PC-3 (cell line): ENCODE measurements around the gene PIEZO2. TPM values are rescaled to one million over a fixed set of nuclear protein-coding genes. Genes with fewer than 3 reads are reported as not detected.

Source experiments
- ATAC-seq: fragments of 200-7000 bp; cut with Tn5 transposase; 2 replicates; pipeline ENCODE4 v1.9.1; 2020; ENCODE audit warnings: mild to moderate bottlenecking, moderate library complexity
- BruUV-seq: library from RNA; stranded (reverse); fragments of 400-500 nt; replicated peaks from 2 replicates; lab custom pipeline; 2021; lab: Mats Ljungman, UMichigan
- CTCF ChIA-PET: fragments of 300-600 bp; sonication (Branson Sonifier 250); formaldehyde crosslinking; loops from one replicate; lab custom pipeline; 2022; ENCODE audit warnings: antibody characterized with exemption; lab: Charles Lee
- POLR2A ChIA-PET: fragments of 300-600 bp; sonication (Branson Sonifier 250); formaldehyde crosslinking; loops from one replicate; lab custom pipeline; 2022; ENCODE audit warnings: antibody characterized with exemption; ENCODE audit not compliant: unreplicated experiment; lab: Charles Lee
- DNase-seq: peaks from one replicate; pipeline ENCODE4 v3.0.0-alpha.2; 2015
- H2AFZ ChIP-seq: fragments of 300-600 bp; sonication (generic); 2 replicates; pipeline ENCODE4 v1.6.0; 2016; ENCODE audit warnings: antibody characterized with exemption, low read length
- H3F3A ChIP-seq: fragments of 300-600 bp; sonication (generic); one replicate; pipeline ENCODE4 v1.6.0; 2017; ENCODE audit warnings: antibody characterized with exemption, low read length, control low read depth, mild to moderate bottlenecking; ENCODE audit not compliant: unreplicated experiment
- H3K27ac ChIP-seq: fragments of 300-600 bp; sonication (generic); 2 replicates; pipeline ENCODE4 v1.5.1; 2016; ENCODE audit warnings: mild to moderate bottlenecking, low read length
- H3K27me3 ChIP-seq: fragments of 300-600 bp; sonication (generic); 2 replicates; pipeline ENCODE4 v1.6.1; 2016; ENCODE audit warnings: low read length, mixed read lengths
- H3K36me3 ChIP-seq: fragments of 300-600 bp; sonication (generic); 2 replicates; pipeline ENCODE4 v1.6.1; 2016; ENCODE audit warnings: low read depth, mixed run types, low read length, mixed read lengths
- H3K4me1 ChIP-seq: fragments of 300-600 bp; sonication (generic); 2 replicates; pipeline ENCODE4 v1.5.1; 2016; ENCODE audit warnings: low read length; ENCODE audit not compliant: insufficient read depth
- H3K4me2 ChIP-seq: fragments of 300-600 bp; sonication (generic); 2 replicates; pipeline ENCODE4 v1.6.0; 2016; ENCODE audit warnings: low read length
- H3K4me3 ChIP-seq: fragments of 300-600 bp; sonication (generic); 2 replicates; pipeline ENCODE4 v1.5.1; 2016; ENCODE audit warnings: mild to moderate bottlenecking, low read length, mixed read lengths
- H3K79me2 ChIP-seq: fragments of 300-600 bp; sonication (generic); 2 replicates; pipeline ENCODE4 v1.6.1; 2017; ENCODE audit warnings: low read length, mixed read lengths
- H3K9ac ChIP-seq: fragments of 300-600 bp; sonication (generic); 2 replicates; pipeline ENCODE4 v1.6.0; 2016; ENCODE audit warnings: mild to moderate bottlenecking, low read length
- H3K9me2 ChIP-seq: fragments of 300-600 bp; sonication (generic); replicated peaks from 2 replicates; pipeline ENCODE4 v1.6.1; 2016; ENCODE audit warnings: mixed run types, low read length, mixed read lengths
- H3K9me3 ChIP-seq: fragments of 300-600 bp; sonication (generic); 2 replicates; pipeline ENCODE4 v1.6.1; 2016; ENCODE audit warnings: low read length, mixed read lengths
- H4K20me1 ChIP-seq: fragments of 300-600 bp; sonication (generic); 2 replicates; pipeline ENCODE4 v1.6.1; 2016; ENCODE audit warnings: low read length, mixed read lengths
- CTCF ChIP-seq: fragments of 300-600 bp; sonication (generic); conservative IDR thresholded peaks from 2 replicates; pipeline ENCODE4 v1.5.1; 2017; ENCODE audit warnings: antibody characterized with exemption, low read depth, mild to moderate bottlenecking, low read length
- EZH2 ChIP-seq: fragments of 300-600 bp; sonication (generic); IDR thresholded peaks from one replicate; pipeline ENCODE4 v1.6.1; 2017; ENCODE audit warnings: antibody characterized with exemption, mild to moderate bottlenecking, low read length; ENCODE audit not compliant: unreplicated experiment
- EZH2phosphoT487 ChIP-seq: fragments of 300-600 bp; sonication (generic); IDR thresholded peaks from 2 replicates; pipeline ENCODE4 v1.6.1; 2018; ENCODE audit warnings: mild to moderate bottlenecking, antibody characterized with exemption, low read length, borderline replicate concordance
- intact Hi-C: fragments of 100-400 bp; cut with micrococcal nuclease; formaldehyde crosslinking; loops from 2 replicates; pipeline ENCODE4 v1.9.0; 2023
- total RNA-seq: library from RNA; depleted of rRNA; stranded (reverse); fragments of >200 nt; gene quantifications from 2 replicates; pipeline ENCODE4 v1.2.3, GENCODE V29; 2014

The PIEZO2 gene
- total RNA-seq, 1 experiment from 2014 or later, result not detected

- BruUV-seq, result no TSS peak
- Histone ChIP-seq H3F3A (no peaks in the 10 kb centered on the region), H3K9me2 (no peaks in the 10 kb centered on the region), H2AFZ (no peak overlapping the region), H3K4me1 (no peaks in the 10 kb centered on the region), H3K9ac (no peak overlapping the region), H3K27me3 (peaks cover 78% of the 10 kb centered on the region), H3K36me3 (no peaks in the 10 kb centered on the region), H3K9me3 (no peaks in the 10 kb centered on the region), H4K20me1 (no peaks in the 10 kb centered on the region), H3K4me2 (peak overlapping the region; percentile 33; the same call in 1 of the 2 replicates), H3K4me3 (no peak overlapping the region), H3K27ac (no peak overlapping the region), H3K79me2 (no peaks in the 10 kb centered on the region)
- CTCF ChIA-PET, result no interaction called here
- intact Hi-C loops, result no loop called here
- ATAC-seq (peak; percentile 38; the same call in 1 of the 2 replicates), DNase-seq (peak; percentile 80)
- POLR2A ChIA-PET, result no interaction called here
- TF ChIP-seq CTCF, result peak; percentile 93
- no peak for TF ChIP-seq EZH2phosphoT487
- no peak for TF ChIP-seq EZH2
These were observed 362.0 kb downstream of the PIEZO2 start for GRCh38 chr18:10787293-10787901.

GRCh38 chr18:10785798-10786197 is 363.6 kb downstream of the PIEZO2 start:
- POLR2A ChIA-PET, result no interaction called here
- BruUV-seq, result no TSS peak
- intact Hi-C loops, result no loop called here

More at GRCh38 chr18:10785798-10786197, 363.6 kb downstream of the PIEZO2 start:
- Histone ChIP-seq H3K79me2 (no peaks in the 10 kb centered on the region), H4K20me1 (no peaks in the 10 kb centered on the region), H3K27ac (no peak overlapping the region), H3K27me3 (peaks cover 67% of the 10 kb centered on the region), H3F3A (no peaks in the 10 kb centered on the region), H3K4me3 (no peak overlapping the region), H2AFZ (no peak overlapping the region), H3K4me1 (no peaks in the 10 kb centered on the region), H3K9ac (no peak overlapping the region), H3K4me2 (no peak overlapping the region), H3K9me2 (no peaks in the 10 kb centered on the region), H3K9me3 (no peaks in the 10 kb centered on the region), H3K36me3 (no peaks in the 10 kb centered on the region)
- DNase-seq (no peak), ATAC-seq (no peak)
- CTCF ChIA-PET, result no interaction called here
- TF ChIP-seq CTCF, result no peak
- no peak for TF ChIP-seq EZH2
- TF ChIP-seq EZH2phosphoT487, result no peak
